ENCODE measurements around the gene TMEM87A.

DNA sequence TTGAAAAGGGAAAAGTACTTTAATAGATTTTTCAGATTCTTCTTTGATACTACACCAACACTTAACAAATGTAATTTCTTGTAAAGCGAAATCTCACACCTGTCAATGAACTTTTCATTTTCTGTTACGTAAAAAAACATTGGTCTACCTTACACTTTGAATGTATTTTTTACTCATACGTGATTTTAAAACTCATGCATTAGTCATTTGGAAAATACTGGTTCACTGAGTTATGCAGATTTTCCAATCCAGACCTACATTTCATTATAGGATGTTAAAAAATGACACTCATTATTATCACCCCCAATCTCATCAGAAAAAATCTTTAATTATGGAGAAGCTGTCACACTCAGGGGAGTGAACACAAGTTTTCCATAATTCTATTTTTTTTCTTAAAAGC, 79.8 kb downstream of the TMEM87A start:
- TF ChIP-seq, protein P1, sequence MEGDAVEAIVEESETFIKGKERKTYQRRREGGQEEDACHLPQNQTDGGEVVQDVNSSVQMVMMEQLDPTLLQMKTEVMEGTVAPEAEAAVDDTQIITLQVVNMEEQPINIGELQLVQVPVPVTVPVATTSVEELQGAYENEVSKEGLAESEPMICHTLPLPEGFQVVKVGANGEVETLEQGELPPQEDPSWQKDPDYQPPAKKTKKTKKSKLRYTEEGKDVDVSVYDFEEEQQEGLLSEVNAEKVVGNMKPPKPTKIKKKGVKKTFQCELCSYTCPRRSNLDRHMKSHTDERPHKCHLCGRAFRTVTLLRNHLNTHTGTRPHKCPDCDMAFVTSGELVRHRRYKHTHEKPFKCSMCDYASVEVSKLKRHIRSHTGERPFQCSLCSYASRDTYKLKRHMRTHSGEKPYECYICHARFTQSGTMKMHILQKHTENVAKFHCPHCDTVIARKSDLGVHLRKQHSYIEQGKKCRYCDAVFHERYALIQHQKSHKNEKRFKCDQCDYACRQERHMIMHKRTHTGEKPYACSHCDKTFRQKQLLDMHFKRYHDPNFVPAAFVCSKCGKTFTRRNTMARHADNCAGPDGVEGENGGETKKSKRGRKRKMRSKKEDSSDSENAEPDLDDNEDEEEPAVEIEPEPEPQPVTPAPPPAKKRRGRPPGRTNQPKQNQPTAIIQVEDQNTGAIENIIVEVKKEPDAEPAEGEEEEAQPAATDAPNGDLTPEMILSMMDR (IDR thresholded peaks at IDR 0.05) = no peak
- TF ChIP-seq POLR2A (IDR thresholded peaks at IDR 0.05) = no peak

All from esophagus squamous epithelium (tissue), 4 donors.